CD4-positive, CD25-positive, alpha-beta regulatory T cell (primary cell): Measurements from ENCODE around the gene MAP1LC3B2. TPM values are rescaled to one million over a fixed set of nuclear protein-coding genes. Genes with fewer than 3 reads are reported as not detected.

ENCODE experiments used
- ATAC-seq, 2 donors: fragments of 150-1000 bp; cut with Tn5 transposase; one replicate each; pipeline ENCODE4 v1.10.0; 2021; ENCODE audit warnings: low read depth in 2 of 2, moderate number of reproducible peaks in 2 of 2, moderate library complexity in 1 of 2
- DNase-seq, 3 donors: peaks; one replicate each; pipeline versions ENCODE4 v3.0.0 to v3.0.0-alpha.2; 2012 to 2022; ENCODE audit warnings: mixed read lengths in 1 of 3
- H3K27ac ChIP-seq: one replicate; pipeline ENCODE4 v1.7.0; 2013; ENCODE audit warnings: mild to moderate bottlenecking, low read length; ENCODE audit not compliant: insufficient read depth, poor library complexity, severe bottlenecking
- H3K27me3 ChIP-seq: one replicate; pipeline ENCODE4 v1.7.0; 2013; ENCODE audit warnings: low read length; ENCODE audit not compliant: control insufficient read depth, insufficient read depth
- H3K36me3 ChIP-seq: one replicate; pipeline ENCODE4 v1.7.0; 2013; ENCODE audit warnings: mild to moderate bottlenecking, low read length, moderate library complexity; ENCODE audit not compliant: control insufficient read depth, insufficient read depth
- H3K4me1 ChIP-seq: 2 replicates; pipeline ENCODE4 v1.7.0; 2013; ENCODE audit warnings: mild to moderate bottlenecking, low read length; ENCODE audit not compliant: insufficient read depth, control insufficient read depth, poor library complexity, severe bottlenecking
- H3K4me3 ChIP-seq: one replicate; pipeline ENCODE4 v1.7.0; 2013; ENCODE audit warnings: low read depth, mild to moderate bottlenecking, low read length, moderate library complexity
- H3K9me3 ChIP-seq, 2 experiments: 1 replicate in 1 of 2; 2 replicates in 1 of 2; pipeline ENCODE4 v1.7.0; 2013; ENCODE audit warnings: low read length in 2 of 2, mild to moderate bottlenecking in 1 of 2, moderate library complexity in 1 of 2; ENCODE audit not compliant: control insufficient read depth in 2 of 2
- H3K27ac Mint-ChIP-seq, 3 donors: one replicate each; pipeline ENCODE4 v1.8.0; 2020 to 2022; ENCODE audit warnings: mild to moderate bottlenecking in 3 of 3, mixed read lengths in 3 of 3, moderate library complexity in 2 of 3
- H3K27me3 Mint-ChIP-seq: one replicate; pipeline ENCODE4 v1.8.0; 2022; ENCODE audit warnings: mild to moderate bottlenecking, mixed read lengths
- H3K36me3 Mint-ChIP-seq: one replicate; pipeline ENCODE4 v1.8.0; 2020; ENCODE audit warnings: mixed read lengths
- H3K4me1 Mint-ChIP-seq, 4 donors: one replicate each; pipeline ENCODE4 v1.8.0; 2020 to 2022; ENCODE audit warnings: mixed read lengths in 4 of 4, mild to moderate bottlenecking in 1 of 4
- H3K4me3 Mint-ChIP-seq, 4 donors: one replicate each; pipeline ENCODE4 v1.8.0; 2020 to 2022; ENCODE audit warnings: mild to moderate bottlenecking in 4 of 4, mixed read lengths in 4 of 4, moderate library complexity in 3 of 4
- H3K9me3 Mint-ChIP-seq, 7 donors: one replicate each; pipeline ENCODE4 v1.8.0; 2020 to 2022; ENCODE audit warnings: mixed read lengths in 7 of 7, mild to moderate bottlenecking in 3 of 7, moderate library complexity in 2 of 7
- polyA plus RNA-seq, 4 donors: library from polyadenylated mRNA; unstranded; fragments of 300-500 nt; fragmentation: Illumina TruSeq; gene quantifications; one replicate each; pipeline ENCODE4 v1.2.3, GENCODE V29; 2021
- total RNA-seq: library from RNA; stranded (reverse); gene quantifications from one replicate; pipeline ENCODE4 v1.2.3, GENCODE V29; 2022

MAP1LC3B2 gene
- total and polyA plus RNA-seq, 5 donors from 2014 or later, result 2.2 to 14.2 (median 8.1) TPM

GRCh38 chr12:116552773-116553373 is 6.3 kb upstream of the MAP1LC3B2 start:
- Histone ChIP-seq H3K27ac (no peak overlapping the region), H3K4me3 (no peak overlapping the region), H3K4me1 (peaks cover 3% of the 10 kb centered on the region), H3K9me3 (no peaks in the 10 kb centered on the region), H3K36me3 (no peaks in the 10 kb centered on the region), H3K27me3 (no peaks in the 10 kb centered on the region)
- ATAC-seq (no peak), DNase-seq (no peak)
- H3K4me3 Mint-ChIP-seq, result no peak overlapping the region
- peaks cover 0 to 17% (median 9%) of the 10 kb centered on the region in 4 donors for H3K4me1 Mint-ChIP-seq
- H3K9me3 Mint-ChIP-seq, result peaks cover 0 to 2% (median 0%) of the 10 kb centered on the region in 7 donors
- H3K27me3 Mint-ChIP-seq, result peaks cover 13% of the 10 kb centered on the region
- H3K27ac Mint-ChIP-seq, result no peak overlapping the region
- no peaks in the 10 kb centered on the region for H3K36me3 Mint-ChIP-seq

GRCh38 chr12:116556356-116556952 is 2.7 kb upstream of the MAP1LC3B2 start:
- H3K27me3 Mint-ChIP-seq, result no peaks in the 10 kb centered on the region
- H3K36me3 ChIP-seq, result no peaks in the 10 kb centered on the region
- peaks cover 29% of the 10 kb centered on the region for H3K4me1 ChIP-seq
- no peaks in the 10 kb centered on the region for H3K9me3 ChIP-seq
- peak overlapping the region in 2 of 3 donors; percentile 16 to 48 for H3K27ac Mint-ChIP-seq
- H3K4me3 ChIP-seq, result no peak overlapping the region
- no peaks in the 10 kb centered on the region for H3K27me3 ChIP-seq
- no peaks in the 10 kb centered on the region for H3K36me3 Mint-ChIP-seq
- H3K4me1 Mint-ChIP-seq, result peaks cover 10 to 46% (median 31%) of the 10 kb centered on the region in 4 donors
- no peak for DNase-seq
- H3K9me3 Mint-ChIP-seq, result peaks cover 0 to 2% (median 0%) of the 10 kb centered on the region in 7 donors
- H3K27ac ChIP-seq, result no peak overlapping the region
- no peak for ATAC-seq
- H3K4me3 Mint-ChIP-seq, result peak overlapping the region in 1 of 4 donors; percentile 44

- DNase-seq (no peak), ATAC-seq (no peak)
- Histone ChIP-seq H3K36me3 (no peaks in the 10 kb centered on the region), H3K4me3 (no peak overlapping the region), H3K27me3 (no peaks in the 10 kb centered on the region), H3K4me1 (peaks cover 31% of the 10 kb centered on the region), H3K9me3 (no peaks in the 10 kb centered on the region), H3K27ac (no peak overlapping the region)
- Mint-ChIP-seq H3K9me3 (peaks cover 0 to 2% (median 0%) of the 10 kb centered on the region in 7 donors), H3K4me1 (peaks cover 10 to 53% (median 33%) of the 10 kb centered on the region in 4 donors), H3K36me3 (no peaks in the 10 kb centered on the region), H3K27ac (peak overlapping the region in 1 of 3 donors; percentile 48), H3K27me3 (no peaks in the 10 kb centered on the region), H3K4me3 (no peak overlapping the region)
Observed at GRCh38 chr12:116556964-116557698, 2.0 kb upstream of the MAP1LC3B2 start.

- H3K36me3 Mint-ChIP-seq, result peaks cover 2% of the 10 kb centered on the region
- ATAC-seq, result no peak
- H3K4me1 Mint-ChIP-seq, result peaks cover 10 to 53% (median 33%) of the 10 kb centered on the region in 4 donors
- peak overlapping the region; percentile 91 to 97 (median 93) for H3K27ac Mint-ChIP-seq
- no peaks in the 10 kb centered on the region for H3K36me3 ChIP-seq
- H3K9me3 ChIP-seq, result peaks cover 4 to 5% of the 10 kb centered on the region in 2 experiments
- peaks cover 31% of the 10 kb centered on the region for H3K4me1 ChIP-seq
- peak in 1 of 3 donors; percentile 8 for DNase-seq
- no peaks in the 10 kb centered on the region for H3K27me3 Mint-ChIP-seq
- H3K27ac ChIP-seq, result peak overlapping the region; percentile 69
- peak overlapping the region; percentile 76 to 90 (median 86) for H3K4me3 Mint-ChIP-seq
- H3K4me3 ChIP-seq, result peak overlapping the region; percentile 73
- H3K9me3 Mint-ChIP-seq, result peaks cover 0 to 3% (median 0%) of the 10 kb centered on the region in 7 donors
- H3K27me3 ChIP-seq, result no peaks in the 10 kb centered on the region
Observed at GRCh38 chr12:116558280-116559161, 660 bp upstream of the MAP1LC3B2 start.

- Mint-ChIP-seq H3K27ac (peak overlapping the region in 2 of 3 donors; percentile 83 to 86), H3K36me3 (peaks cover 3% of the 10 kb centered on the region), H3K4me1 (peaks cover 10 to 49% (median 34%) of the 10 kb centered on the region in 4 donors), H3K4me3 (peak overlapping the region in 1 of 4 donors; percentile 23), H3K9me3 (peaks cover 0 to 6% (median 3%) of the 10 kb centered on the region in 7 donors), H3K27me3 (peaks cover 5% of the 10 kb centered on the region)
- Histone ChIP-seq H3K36me3 (no peaks in the 10 kb centered on the region), H3K27me3 (no peaks in the 10 kb centered on the region), H3K27ac (no peak overlapping the region), H3K4me1 (peaks cover 31% of the 10 kb centered on the region), H3K4me3 (no peak overlapping the region), H3K9me3 (peaks cover 10 to 16% of the 10 kb centered on the region in 2 experiments)
- DNase-seq, result no peak
- ATAC-seq, result no peak
Observed at GRCh38 chr12:116561181-116561821, 2.1 kb downstream of the MAP1LC3B2 start.

GRCh38 chr12:116562090-116562489 is 2.9 kb downstream of the MAP1LC3B2 start:
- H3K27ac Mint-ChIP-seq, result no peak overlapping the region
- peaks cover 5% of the 10 kb centered on the region for H3K27me3 Mint-ChIP-seq
- DNase-seq (no peak), ATAC-seq (no peak)
- no peak overlapping the region for H3K27ac ChIP-seq
- H3K9me3 ChIP-seq, result peaks cover 10 to 16% of the 10 kb centered on the region in 2 experiments
- H3K4me1 ChIP-seq, result peaks cover 31% of the 10 kb centered on the region
- H3K4me3 ChIP-seq, result no peak overlapping the region
- peaks cover 3% of the 10 kb centered on the region for H3K36me3 Mint-ChIP-seq
- no peaks in the 10 kb centered on the region for H3K27me3 ChIP-seq
- H3K4me1 Mint-ChIP-seq, result peaks cover 10 to 41% (median 31%) of the 10 kb centered on the region in 4 donors
- H3K9me3 Mint-ChIP-seq, result peaks cover 0 to 6% (median 3%) of the 10 kb centered on the region in 7 donors
- H3K4me3 Mint-ChIP-seq, result no peak overlapping the region
- H3K36me3 ChIP-seq, result no peaks in the 10 kb centered on the region
